IMR-90 (cell line): Measurements from ENCODE around the gene SLC22A31. TPM values are rescaled to one million over a fixed set of nuclear protein-coding genes. Genes with fewer than 3 reads are reported as not detected.

Experiments
- ATAC-seq: fragments of 200-7000 bp; cut with Tn5 transposase; 2 replicates; pipeline ENCODE4 v1.9.1; 2020; ENCODE audit warnings: low read depth, mild to moderate bottlenecking, moderate library complexity
- BruUV-seq: library from RNA; stranded (reverse); fragments of 400-500 nt; replicated peaks from 2 replicates; lab custom pipeline; 2021; lab: Mats Ljungman, UMichigan
- CTCF ChIA-PET: fragments of 300-600 bp; formaldehyde crosslinking; extraction: SDS; loops from one replicate; lab custom pipeline; 2021; ENCODE audit warnings: antibody characterized with exemption; lab: Yijun Ruan, JAX
- POLR2A ChIA-PET: fragments of 300-600 bp; sonication (Branson Sonifier 250); formaldehyde crosslinking; loops from one replicate; lab custom pipeline; 2022; ENCODE audit warnings: antibody characterized with exemption; ENCODE audit not compliant: unreplicated experiment; lab: Charles Lee
- DNase-seq: peaks from one replicate; pipeline ENCODE4 v3.0.0; 2013
- H2AFZ ChIP-seq: replicated peaks from 2 replicates; pipeline ENCODE3; 2013; ENCODE audit warnings: low read length, mild to moderate bottlenecking; ENCODE audit not compliant: poor library complexity
- H2AK5ac ChIP-seq: 2 replicates; pipeline ENCODE4 v1.6.1; 2013; ENCODE audit warnings: low read depth, low read length, inconsistent platforms
- H2AK9ac ChIP-seq: replicated peaks from 2 replicates; pipeline ENCODE3; 2013; ENCODE audit warnings: mild to moderate bottlenecking, low read depth, low read length, moderate library complexity; ENCODE audit not compliant: poor library complexity
- H2BK120ac ChIP-seq: 2 replicates; pipeline ENCODE4 v1.6.1; 2013; ENCODE audit warnings: low read depth, low read length, inconsistent platforms
- H2BK15ac ChIP-seq: 3 replicates; pipeline ENCODE4 v1.6.1; 2013; ENCODE audit warnings: low read depth, low read length, inconsistent platforms
- H2BK20ac ChIP-seq: 2 replicates; pipeline ENCODE4 v1.6.1; 2013; ENCODE audit warnings: low read depth, mild to moderate bottlenecking, inconsistent platforms, low read length, moderate library complexity
- H2BK5ac ChIP-seq: 2 replicates; pipeline ENCODE4 v1.6.1; 2013; ENCODE audit warnings: mild to moderate bottlenecking, low read depth, low read length, inconsistent platforms; ENCODE audit not compliant: poor library complexity, severe bottlenecking
- H3K14ac ChIP-seq: replicated peaks from 2 replicates; pipeline ENCODE4 v1.6.1; 2013; ENCODE audit warnings: low read depth, low read length, inconsistent platforms
- H3K18ac ChIP-seq: 2 replicates; pipeline ENCODE4 v1.6.1; 2013; ENCODE audit warnings: low read depth, low read length, control low read depth
- H3K23ac ChIP-seq: 2 replicates; pipeline ENCODE4 v1.6.1; 2013; ENCODE audit warnings: low read depth, low read length, inconsistent platforms
- H3K27ac ChIP-seq: 2 replicates; pipeline ENCODE4 v1.5.1; 2013; ENCODE audit warnings: mild to moderate bottlenecking, control low read depth, low read length; ENCODE audit not compliant: insufficient read depth
- H3K27me3 ChIP-seq: 2 replicates; pipeline ENCODE4 v1.6.1; 2013; ENCODE audit warnings: low read length; ENCODE audit not compliant: control insufficient read depth, insufficient read depth
- H3K36me3 ChIP-seq: 2 replicates; pipeline ENCODE4 v1.6.1; 2013; ENCODE audit warnings: low read length, mixed read lengths; ENCODE audit not compliant: control insufficient read depth, insufficient read depth
- H3K4ac ChIP-seq: 2 replicates; pipeline ENCODE4 v1.6.1; 2013; ENCODE audit warnings: low read depth, low read length, inconsistent platforms
- H3K4me1 ChIP-seq: 2 replicates; pipeline ENCODE4 v1.6.1; 2013; ENCODE audit warnings: low read length, mixed read lengths; ENCODE audit not compliant: control insufficient read depth, insufficient read depth
- H3K4me2 ChIP-seq: 2 replicates; pipeline ENCODE4 v1.6.1; 2013; ENCODE audit warnings: low read depth, mild to moderate bottlenecking, control low read depth, low read length, moderate library complexity
- H3K4me3 ChIP-seq: 2 replicates; pipeline ENCODE4 v1.5.1; 2013; ENCODE audit warnings: low read depth, mild to moderate bottlenecking, control low read depth, low read length, moderate library complexity; ENCODE audit not compliant: insufficient read depth
- H3K56ac ChIP-seq: 2 replicates; pipeline ENCODE4 v1.6.1; 2013; ENCODE audit warnings: low read length, inconsistent platforms; ENCODE audit not compliant: insufficient read depth; ENCODE audit errors: extremely low read depth
- H3K79me1 ChIP-seq, 2 experiments: 2 replicates each; pipeline ENCODE4 v1.6.1; 2013; ENCODE audit warnings: low read length in 2 of 2, inconsistent platforms in 1 of 2, low read depth in 1 of 2
- H3K9ac ChIP-seq: 2 replicates; pipeline ENCODE4 v1.6.1; 2013; ENCODE audit warnings: low read depth, low read length, control low read depth
- H3K9me1 ChIP-seq: 2 replicates; pipeline ENCODE4 v1.6.1; 2013; ENCODE audit warnings: low read length, inconsistent platforms; ENCODE audit not compliant: insufficient read depth
- H3K9me3 ChIP-seq: 2 replicates; pipeline ENCODE4 v1.6.1; 2013; ENCODE audit warnings: low read length; ENCODE audit not compliant: control insufficient read depth, insufficient read depth
- H4K20me1 ChIP-seq: 2 replicates; pipeline ENCODE4 v1.6.1; 2013; ENCODE audit warnings: low read length, inconsistent platforms; ENCODE audit not compliant: insufficient read depth
- H4K5ac ChIP-seq: 2 replicates; pipeline ENCODE4 v1.6.1; 2013; ENCODE audit warnings: mild to moderate bottlenecking, low read depth, low read length, control low read depth
- H4K8ac ChIP-seq, 2 experiments: 2 replicates each; pipeline ENCODE4 v1.6.1; 2013; ENCODE audit warnings: low read depth in 2 of 2, low read length in 2 of 2, control low read depth in 1 of 2, inconsistent platforms in 1 of 2
- H4K91ac ChIP-seq: 2 replicates; pipeline ENCODE4 v1.6.1; 2013; ENCODE audit warnings: low read depth, low read length, inconsistent platforms; ENCODE audit not compliant: insufficient read depth
- BHLHE40 ChIP-seq: fragments of 150-350 bp; IDR thresholded peaks from 2 replicates; pipeline ENCODE4 v1.6.1; 2016; ENCODE audit warnings: mild to moderate bottlenecking, low read depth, low read length
- ELK1 ChIP-seq: fragments of 150-350 bp; IDR thresholded peaks from 2 replicates; pipeline ENCODE4 v1.6.1; 2016; ENCODE audit warnings: low read depth, mild to moderate bottlenecking, low read length, moderate library complexity, borderline replicate concordance
- MAZ ChIP-seq: IDR thresholded peaks from 2 replicates; pipeline ENCODE4 v1.6.1; 2012; ENCODE audit warnings: low read depth, mild to moderate bottlenecking, low read length, improper control_type of control experiment, moderate library complexity, borderline replicate concordance
- MXI1 ChIP-seq: IDR thresholded peaks from 2 replicates; pipeline ENCODE4 v1.6.1; 2012; ENCODE audit warnings: low read depth, mild to moderate bottlenecking, low read length, moderate library complexity, borderline replicate concordance
- RCOR1 ChIP-seq: IDR thresholded peaks from 2 replicates; pipeline ENCODE4 v1.6.1; 2012; ENCODE audit warnings: mild to moderate bottlenecking, low read length, improper control_type of control experiment; ENCODE audit not compliant: insufficient replicate concordance
- SMC3 ChIP-seq: fragments of 150-350 bp; IDR thresholded peaks from 2 replicates; pipeline ENCODE4 v1.6.1; 2016; ENCODE audit warnings: low read depth, mild to moderate bottlenecking, antibody characterized with exemption, low read length, moderate library complexity
- WGBS, 2 experiments: methylation state at CpG; one replicate each; pipeline versions ENCODE4 v1.1.5 to v1.1.7; 2013; ENCODE audit warnings: missing lambda C conversion rate in 2 of 2; ENCODE audit not compliant: insufficient read length in 1 of 2; ENCODE audit errors: extremely low coverage in 2 of 2; 5-methylcytosine and 5-hydroxymethylcytosine counted together
- dilution Hi-C: fragments of 300-500 bp; cut with HindIII; formaldehyde crosslinking; loops from one replicate; pipeline ENCODE4 v1.14.3; 2018; ENCODE audit warnings: low sequenced_read_pairs; ENCODE audit not compliant: unreplicated experiment
- in situ Hi-C: fragments of 300-500 bp; cut with MboI; formaldehyde crosslinking; loops from 3 replicates; pipeline ENCODE4 v1.14.3; 2019; ENCODE audit warnings: low sequenced_read_pairs, inconsistent platforms, mixed read lengths
- intact Hi-C: fragments of 100-400 bp; cut with micrococcal nuclease; formaldehyde crosslinking; loops from 2 replicates; pipeline ENCODE4 v1.10.0; 2022
- polyA plus RNA-seq, 3 experiments: library from polyadenylated mRNA; depleted of rRNA; stranded (reverse); fragments of >200 nt; gene quantifications; 2 replicates each; pipeline ENCODE4 v1.2.3, GENCODE V29; 2012; ENCODE audit warnings: low replicate concordance in 1 of 3
- total RNA-seq: library from RNA; depleted of rRNA; stranded (reverse); fragments of >200 nt; gene quantifications from 2 replicates; pipeline ENCODE4 v1.2.3, GENCODE V29; 2012

Gene SLC22A31
- total and polyA plus RNA-seq, 2 of the 4 experiments (the other 2 are of a cell fraction) = 0.18 to 5.5 TPM

GRCh38 chr16:89174055-89174827 lies 26.1 kb downstream of the SLC22A31 start:
- no peak for DNase-seq
- no peak for TF ChIP-seq MAZ
- no peak for TF ChIP-seq RCOR1
- no peak for TF ChIP-seq BHLHE40
- TF ChIP-seq ELK1 = no peak
- TF ChIP-seq MXI1 = no peak
- TF ChIP-seq SMC3 = no peak
- no TSS peak for BruUV-seq
- H4K5ac ChIP-seq = no peak overlapping the region
- intact Hi-C loops = no loop called here
- no peaks in the 10 kb centered on the region for H3K9me3 ChIP-seq
- no peak overlapping the region for H4K91ac ChIP-seq
- peaks cover 56% of the 10 kb centered on the region for H3K27me3 ChIP-seq
- no peaks in the 10 kb centered on the region for H3K79me1 ChIP-seq
- H3K36me3 ChIP-seq = no peaks in the 10 kb centered on the region
- WGBS, 2 experiments = 88% methylated on average over 5 of the region's 23 CpGs; no CpG with 5 or more reads in 1 of the 2 experiments
- no peak overlapping the region for H3K9ac ChIP-seq
- ATAC-seq = no peak
- H3K56ac ChIP-seq = no peak overlapping the region
- no peaks in the 10 kb centered on the region; the same call in 1 of the 2 replicates for H4K20me1 ChIP-seq
- peaks cover 3% of the 10 kb centered on the region; the same call in 1 of the 2 replicates for H3K4me1 ChIP-seq
- H2BK15ac ChIP-seq = no peak overlapping the region
- H4K8ac ChIP-seq = no peak overlapping the region
- H2BK5ac ChIP-seq = no peak overlapping the region
- H3K27ac ChIP-seq = no peak overlapping the region
- H2BK120ac ChIP-seq = no peak overlapping the region
- no peak overlapping the region for H2AK5ac ChIP-seq
- no peak overlapping the region for H3K4me3 ChIP-seq
- no peak overlapping the region for H2BK20ac ChIP-seq
- dilution Hi-C loops = no loop called here
- CTCF ChIA-PET = no interaction called here
- H3K23ac ChIP-seq = no peak overlapping the region
- H2AK9ac ChIP-seq = no peak overlapping the region
- POLR2A ChIA-PET = no interaction called here
- no peak overlapping the region for H2AFZ ChIP-seq
- no peak overlapping the region for H3K4ac ChIP-seq
- no peak overlapping the region for H3K14ac ChIP-seq
- no peak overlapping the region for H3K4me2 ChIP-seq
- no peak overlapping the region for H3K18ac ChIP-seq
- H3K9me1 ChIP-seq = no peaks in the 10 kb centered on the region
- in situ Hi-C loops = no loop called here
